IMR-90 (cell line): ENCODE measurements around the gene TP53I11. TPM values are rescaled to one million over a fixed set of nuclear protein-coding genes. Genes with fewer than 3 reads are reported as not detected.

ENCODE experiments used
- ATAC-seq: fragments of 200-7000 bp; cut with Tn5 transposase; 2 replicates; pipeline ENCODE4 v1.9.1; 2020; ENCODE audit warnings: low read depth, mild to moderate bottlenecking, moderate library complexity
- BruUV-seq: library from RNA; stranded (reverse); fragments of 400-500 nt; replicated peaks from 2 replicates; lab custom pipeline; 2021; lab: Mats Ljungman, UMichigan
- CTCF ChIA-PET: fragments of 300-600 bp; formaldehyde crosslinking; extraction: SDS; loops from one replicate; lab custom pipeline; 2021; ENCODE audit warnings: antibody characterized with exemption; lab: Yijun Ruan, JAX
- POLR2A ChIA-PET: fragments of 300-600 bp; sonication (Branson Sonifier 250); formaldehyde crosslinking; loops from one replicate; lab custom pipeline; 2022; ENCODE audit warnings: antibody characterized with exemption; ENCODE audit not compliant: unreplicated experiment; lab: Charles Lee
- DNase-seq: peaks from one replicate; pipeline ENCODE4 v3.0.0; 2013
- H2AFZ ChIP-seq: replicated peaks from 2 replicates; pipeline ENCODE3; 2013; ENCODE audit warnings: low read length, mild to moderate bottlenecking; ENCODE audit not compliant: poor library complexity
- H2AK5ac ChIP-seq: 2 replicates; pipeline ENCODE4 v1.6.1; 2013; ENCODE audit warnings: low read depth, low read length, inconsistent platforms
- H2AK9ac ChIP-seq: replicated peaks from 2 replicates; pipeline ENCODE3; 2013; ENCODE audit warnings: mild to moderate bottlenecking, low read depth, low read length, moderate library complexity; ENCODE audit not compliant: poor library complexity
- H2BK120ac ChIP-seq: 2 replicates; pipeline ENCODE4 v1.6.1; 2013; ENCODE audit warnings: low read depth, low read length, inconsistent platforms
- H2BK15ac ChIP-seq: 3 replicates; pipeline ENCODE4 v1.6.1; 2013; ENCODE audit warnings: low read depth, low read length, inconsistent platforms
- H2BK20ac ChIP-seq: 2 replicates; pipeline ENCODE4 v1.6.1; 2013; ENCODE audit warnings: low read depth, mild to moderate bottlenecking, inconsistent platforms, low read length, moderate library complexity
- H2BK5ac ChIP-seq: 2 replicates; pipeline ENCODE4 v1.6.1; 2013; ENCODE audit warnings: mild to moderate bottlenecking, low read depth, low read length, inconsistent platforms; ENCODE audit not compliant: poor library complexity, severe bottlenecking
- H3K14ac ChIP-seq: replicated peaks from 2 replicates; pipeline ENCODE4 v1.6.1; 2013; ENCODE audit warnings: low read depth, low read length, inconsistent platforms
- H3K18ac ChIP-seq: 2 replicates; pipeline ENCODE4 v1.6.1; 2013; ENCODE audit warnings: low read depth, low read length, control low read depth
- H3K23ac ChIP-seq: 2 replicates; pipeline ENCODE4 v1.6.1; 2013; ENCODE audit warnings: low read depth, low read length, inconsistent platforms
- H3K27ac ChIP-seq: 2 replicates; pipeline ENCODE4 v1.5.1; 2013; ENCODE audit warnings: mild to moderate bottlenecking, control low read depth, low read length; ENCODE audit not compliant: insufficient read depth
- H3K27me3 ChIP-seq: 2 replicates; pipeline ENCODE4 v1.6.1; 2013; ENCODE audit warnings: low read length; ENCODE audit not compliant: control insufficient read depth, insufficient read depth
- H3K36me3 ChIP-seq: 2 replicates; pipeline ENCODE4 v1.6.1; 2013; ENCODE audit warnings: low read length, mixed read lengths; ENCODE audit not compliant: control insufficient read depth, insufficient read depth
- H3K4ac ChIP-seq: 2 replicates; pipeline ENCODE4 v1.6.1; 2013; ENCODE audit warnings: low read depth, low read length, inconsistent platforms
- H3K4me1 ChIP-seq: 2 replicates; pipeline ENCODE4 v1.6.1; 2013; ENCODE audit warnings: low read length, mixed read lengths; ENCODE audit not compliant: control insufficient read depth, insufficient read depth
- H3K4me2 ChIP-seq: 2 replicates; pipeline ENCODE4 v1.6.1; 2013; ENCODE audit warnings: low read depth, mild to moderate bottlenecking, control low read depth, low read length, moderate library complexity
- H3K4me3 ChIP-seq: 2 replicates; pipeline ENCODE4 v1.5.1; 2013; ENCODE audit warnings: low read depth, mild to moderate bottlenecking, control low read depth, low read length, moderate library complexity; ENCODE audit not compliant: insufficient read depth
- H3K56ac ChIP-seq: 2 replicates; pipeline ENCODE4 v1.6.1; 2013; ENCODE audit warnings: low read length, inconsistent platforms; ENCODE audit not compliant: insufficient read depth; ENCODE audit errors: extremely low read depth
- H3K79me1 ChIP-seq, 2 experiments: 2 replicates each; pipeline ENCODE4 v1.6.1; 2013; ENCODE audit warnings: low read length in 2 of 2, inconsistent platforms in 1 of 2, low read depth in 1 of 2
- H3K9ac ChIP-seq: 2 replicates; pipeline ENCODE4 v1.6.1; 2013; ENCODE audit warnings: low read depth, low read length, control low read depth
- H3K9me1 ChIP-seq: 2 replicates; pipeline ENCODE4 v1.6.1; 2013; ENCODE audit warnings: low read length, inconsistent platforms; ENCODE audit not compliant: insufficient read depth
- H3K9me3 ChIP-seq: 2 replicates; pipeline ENCODE4 v1.6.1; 2013; ENCODE audit warnings: low read length; ENCODE audit not compliant: control insufficient read depth, insufficient read depth
- H4K20me1 ChIP-seq: 2 replicates; pipeline ENCODE4 v1.6.1; 2013; ENCODE audit warnings: low read length, inconsistent platforms; ENCODE audit not compliant: insufficient read depth
- H4K5ac ChIP-seq: 2 replicates; pipeline ENCODE4 v1.6.1; 2013; ENCODE audit warnings: mild to moderate bottlenecking, low read depth, low read length, control low read depth
- H4K8ac ChIP-seq, 2 experiments: 2 replicates each; pipeline ENCODE4 v1.6.1; 2013; ENCODE audit warnings: low read depth in 2 of 2, low read length in 2 of 2, control low read depth in 1 of 2, inconsistent platforms in 1 of 2
- H4K91ac ChIP-seq: 2 replicates; pipeline ENCODE4 v1.6.1; 2013; ENCODE audit warnings: low read depth, low read length, inconsistent platforms; ENCODE audit not compliant: insufficient read depth
- BHLHE40 ChIP-seq: fragments of 150-350 bp; IDR thresholded peaks from 2 replicates; pipeline ENCODE4 v1.6.1; 2016; ENCODE audit warnings: mild to moderate bottlenecking, low read depth, low read length
- CEBPB ChIP-seq: IDR thresholded peaks from 2 replicates; pipeline ENCODE4 v1.6.1; 2012; ENCODE audit warnings: low read depth, low read length, improper control_type of control experiment
- CHD1 ChIP-seq: IDR thresholded peaks from 2 replicates; pipeline ENCODE4 v1.6.1; 2012; ENCODE audit warnings: low read depth, low read length, improper control_type of control experiment
- CTCF ChIP-seq: conservative IDR thresholded peaks from 2 replicates; pipeline ENCODE4 v1.5.1; 2012; ENCODE audit warnings: mild to moderate bottlenecking, low read depth, low read length, improper control_type of control experiment
- FOS ChIP-seq: fragments of 150-350 bp; IDR thresholded peaks from 2 replicates; pipeline ENCODE4 v1.6.1; 2016; ENCODE audit warnings: low read depth, low read length
- MAFK ChIP-seq: IDR thresholded peaks from 2 replicates; pipeline ENCODE4 v1.6.1; 2012; ENCODE audit warnings: low read depth, low read length, improper control_type of control experiment
- MAZ ChIP-seq: IDR thresholded peaks from 2 replicates; pipeline ENCODE4 v1.6.1; 2012; ENCODE audit warnings: low read depth, mild to moderate bottlenecking, low read length, improper control_type of control experiment, moderate library complexity, borderline replicate concordance
- MXI1 ChIP-seq: IDR thresholded peaks from 2 replicates; pipeline ENCODE4 v1.6.1; 2012; ENCODE audit warnings: low read depth, mild to moderate bottlenecking, low read length, moderate library complexity, borderline replicate concordance
- NFE2L2 ChIP-seq: fragments of 150-350 bp; IDR thresholded peaks from 2 replicates; pipeline ENCODE4 v1.6.1; 2016; ENCODE audit warnings: low read depth, mild to moderate bottlenecking, low read length
- POLR2A ChIP-seq: IDR thresholded peaks from 2 replicates; pipeline ENCODE4 v1.6.1; 2012; ENCODE audit warnings: mild to moderate bottlenecking, low read depth, low read length
- RAD21 ChIP-seq: IDR thresholded peaks from 2 replicates; pipeline ENCODE4 v1.6.1; 2012; ENCODE audit warnings: low read length, improper control_type of control experiment
- RCOR1 ChIP-seq: IDR thresholded peaks from 2 replicates; pipeline ENCODE4 v1.6.1; 2012; ENCODE audit warnings: mild to moderate bottlenecking, low read length, improper control_type of control experiment; ENCODE audit not compliant: insufficient replicate concordance
- RFX5 ChIP-seq: IDR thresholded peaks from 2 replicates; pipeline ENCODE4 v1.8.0; 2012; ENCODE audit warnings: low read depth, mild to moderate bottlenecking, low read length, moderate library complexity
- SMC3 ChIP-seq: fragments of 150-350 bp; IDR thresholded peaks from 2 replicates; pipeline ENCODE4 v1.6.1; 2016; ENCODE audit warnings: low read depth, mild to moderate bottlenecking, antibody characterized with exemption, low read length, moderate library complexity
- USF2 ChIP-seq: fragments of 150-350 bp; IDR thresholded peaks from 2 replicates; pipeline ENCODE4 v1.6.1; 2017; ENCODE audit warnings: mild to moderate bottlenecking, antibody characterized with exemption, low read length, low read depth
- WGBS, 2 experiments: methylation state at CpG; one replicate each; pipeline versions ENCODE4 v1.1.5 to v1.1.7; 2013; ENCODE audit warnings: missing lambda C conversion rate in 2 of 2; ENCODE audit not compliant: insufficient read length in 1 of 2; ENCODE audit errors: extremely low coverage in 2 of 2; 5-methylcytosine and 5-hydroxymethylcytosine counted together
- dilution Hi-C: fragments of 300-500 bp; cut with HindIII; formaldehyde crosslinking; loops from one replicate; pipeline ENCODE4 v1.14.3; 2018; ENCODE audit warnings: low sequenced_read_pairs; ENCODE audit not compliant: unreplicated experiment
- in situ Hi-C: fragments of 300-500 bp; cut with MboI; formaldehyde crosslinking; loops from 3 replicates; pipeline ENCODE4 v1.14.3; 2019; ENCODE audit warnings: low sequenced_read_pairs, inconsistent platforms, mixed read lengths
- intact Hi-C: fragments of 100-400 bp; cut with micrococcal nuclease; formaldehyde crosslinking; loops from 2 replicates; pipeline ENCODE4 v1.10.0; 2022
- polyA plus RNA-seq, 3 experiments: library from polyadenylated mRNA; depleted of rRNA; stranded (reverse); fragments of >200 nt; gene quantifications; 2 replicates each; pipeline ENCODE4 v1.2.3, GENCODE V29; 2012; ENCODE audit warnings: low replicate concordance in 1 of 3
- total RNA-seq: library from RNA; depleted of rRNA; stranded (reverse); fragments of >200 nt; gene quantifications from 2 replicates; pipeline ENCODE4 v1.2.3, GENCODE V29; 2012

TP53I11 gene
- total and polyA plus RNA-seq, 2 of the 4 experiments (the other 2 are of a cell fraction): 3.9 to 22.0 TPM

GRCh38 chr11:44904261-44905020, 46.2 kb downstream of the TP53I11 start:
- Histone ChIP-seq H3K36me3 (no peaks in the 10 kb centered on the region), H2BK5ac (no peak overlapping the region), H2AK9ac (no peak overlapping the region), H3K14ac (no peak overlapping the region), H4K91ac (no peak overlapping the region), H3K18ac (no peak overlapping the region), H2BK120ac (no peak overlapping the region), H3K4me2 (no peak overlapping the region), H3K27me3 (peaks cover 25% of the 10 kb centered on the region), H3K23ac (no peak overlapping the region), H3K9me3 (no peaks in the 10 kb centered on the region), H2BK15ac (no peak overlapping the region), H3K27ac (no peak overlapping the region), H2BK20ac (no peak overlapping the region; the same call in 1 of the 2 replicates), H2AK5ac (no peak overlapping the region), H3K79me1 (no peaks in the 10 kb centered on the region), H3K4me3 (no peak overlapping the region), H4K8ac (no peak overlapping the region), H3K9ac (no peak overlapping the region), H3K4me1 (peaks cover 2% of the 10 kb centered on the region; the same call in 1 of the 2 replicates), H2AFZ (no peak overlapping the region), H4K20me1 (no peaks in the 10 kb centered on the region), H4K5ac (no peak overlapping the region), H3K56ac (no peak overlapping the region), H3K4ac (no peak overlapping the region), H3K9me1 (no peaks in the 10 kb centered on the region)
- dilution Hi-C loops: no loop called here
- intact Hi-C loops: no loop called here
- in situ Hi-C loops: loop anchor here (25.0 kb wide), 1 partner anchor 792 kb away; no protein-coding TSS in a partner anchor
- BruUV-seq: no TSS peak
- POLR2A ChIA-PET: no interaction called here
- TF ChIP-seq RFX5: no peak
- TF ChIP-seq POLR2A: no peak
- no peak for TF ChIP-seq CEBPB
- no peak for TF ChIP-seq FOS
- TF ChIP-seq SMC3: no peak
- TF ChIP-seq MXI1: no peak
- no peak for TF ChIP-seq CTCF
- TF ChIP-seq MAFK: no peak
- TF ChIP-seq RAD21: no peak
- no peak for TF ChIP-seq CHD1
- TF ChIP-seq BHLHE40: no peak
- TF ChIP-seq NFE2L2: no peak
- no peak for TF ChIP-seq MAZ
- TF ChIP-seq RCOR1: no peak
- TF ChIP-seq USF2: no peak
- whole genome bisulfite sequencing, 2 experiments: 100% methylated on average over 2 of the region's 12 CpGs; no CpG with 5 or more reads in 1 of the 2 experiments
- CTCF ChIA-PET: no interaction called here
- ATAC-seq (no peak), DNase-seq (no peak)
